GM18511 (cell line): Measurements from ENCODE around the gene PTBP3.

Experiments used
- ATAC-seq: cut with Tn5 transposase; IDR thresholded peaks from one replicate; pipeline ENCODE4 v1.9.1; 2021; ENCODE audit warnings: mild to moderate bottlenecking, moderate library complexity; ENCODE audit not compliant: unreplicated experiment

Gene PTBP3

DNA sequence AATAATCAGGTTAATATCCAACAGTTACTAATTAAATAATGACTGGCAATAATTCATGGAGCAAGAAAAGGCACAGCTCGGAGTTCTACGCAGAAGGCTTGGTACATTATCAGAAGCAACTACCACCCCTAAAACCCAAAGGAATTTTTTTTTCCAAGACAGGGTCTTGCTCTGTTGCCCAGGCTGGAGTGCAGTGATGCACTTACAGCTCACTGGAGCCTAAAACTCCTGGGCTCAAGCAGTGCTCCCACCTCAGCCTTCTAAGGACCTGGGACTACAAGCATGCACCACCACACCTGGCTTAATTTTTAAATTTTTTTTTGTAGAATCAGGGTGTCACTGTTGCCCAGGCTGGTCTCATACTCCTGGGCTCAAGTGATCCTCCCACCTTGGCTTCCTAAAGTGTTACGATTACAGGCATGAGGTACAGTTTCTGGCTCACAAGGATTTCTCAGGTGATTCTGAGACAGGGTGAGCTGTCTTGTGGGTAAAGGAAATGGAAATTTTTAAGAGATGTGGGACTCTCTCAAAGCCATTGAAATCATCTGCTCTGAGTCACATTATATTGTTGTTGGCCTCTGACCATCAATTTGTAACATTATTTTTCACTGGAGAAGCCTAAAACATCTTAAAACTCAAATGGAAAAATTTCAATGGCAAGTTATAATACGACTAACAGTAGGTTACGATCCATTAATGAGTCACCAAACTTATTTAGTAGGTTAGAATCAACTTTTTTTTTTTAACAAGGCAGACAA is 26.8 kb upstream of the PTBP3 start:
- ATAC-seq, result no peak

DNA sequence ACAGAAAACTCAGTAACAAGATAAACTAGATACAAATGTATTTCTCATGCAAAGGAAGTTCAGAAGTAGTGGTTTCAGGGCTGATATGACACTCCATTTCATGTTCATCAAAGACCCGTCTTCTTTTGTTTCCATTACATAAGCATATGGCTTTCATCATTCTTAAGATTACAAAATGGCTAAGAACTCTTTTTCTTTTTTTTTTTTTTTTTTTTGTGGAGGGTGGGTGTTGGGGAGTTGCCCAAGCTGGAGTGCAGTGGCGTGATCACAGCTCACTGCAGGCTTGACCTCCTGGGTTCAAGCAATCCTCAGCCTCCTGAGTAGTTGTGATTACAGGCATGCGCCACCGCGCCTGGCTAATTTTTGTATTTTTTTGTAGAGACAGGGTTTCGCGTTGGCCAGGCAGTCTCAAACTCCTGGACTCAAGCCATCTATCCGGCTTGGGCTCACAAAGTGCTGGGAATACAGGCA is 22.0 kb upstream of the PTBP3 start:
- no peak for ATAC-seq

DNA sequence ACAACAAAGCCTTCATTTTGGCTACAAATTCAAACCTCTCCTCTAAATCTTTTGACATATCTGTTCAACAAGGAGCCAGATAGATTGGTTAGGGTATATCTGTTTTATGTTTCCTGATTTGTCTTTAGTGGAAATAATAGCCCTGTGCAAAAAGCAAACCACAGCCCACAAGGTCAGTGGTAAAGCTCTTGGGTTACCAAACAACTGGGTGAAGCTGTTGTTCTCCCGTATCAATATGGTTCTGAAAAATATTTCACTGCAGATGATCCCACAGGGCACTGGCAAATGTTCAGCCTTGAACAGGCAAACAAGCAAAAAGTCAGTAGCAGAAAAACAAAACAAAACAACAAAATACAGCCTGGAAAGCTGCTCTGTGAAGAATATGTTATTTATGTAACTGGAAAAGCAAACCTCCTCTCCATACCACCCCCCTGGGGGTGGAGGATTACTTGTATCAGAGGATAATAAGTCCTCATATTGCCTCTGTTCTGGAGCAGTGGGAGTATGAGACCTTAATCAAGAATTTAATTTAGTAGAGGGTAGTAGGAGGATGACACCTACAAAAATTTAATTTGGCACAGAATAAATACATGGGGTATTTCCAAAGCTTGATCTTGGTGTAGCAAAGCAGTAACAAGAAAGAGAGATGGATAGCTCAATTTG is 20.8 kb upstream of the PTBP3 start:
- ATAC-seq, result no peak

DNA sequence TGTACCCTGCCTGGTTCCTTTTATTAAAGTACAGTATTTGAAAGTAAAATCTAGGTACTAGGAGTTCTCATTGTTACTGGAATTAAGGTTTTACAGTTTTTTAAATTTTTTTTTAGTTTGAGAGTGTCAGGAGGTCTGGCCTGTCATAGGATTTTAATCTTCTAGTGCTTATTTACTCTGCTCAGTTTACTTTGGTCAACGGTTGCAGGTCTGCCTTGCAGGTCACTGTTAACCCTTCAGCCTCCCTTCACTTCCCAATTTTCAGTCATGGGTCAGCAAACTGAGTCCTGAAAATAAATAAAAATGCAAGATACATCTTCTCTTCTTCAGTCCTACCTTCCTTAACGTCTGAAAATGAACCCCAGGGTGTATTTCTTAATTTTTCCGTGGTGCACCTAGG is 18.8 kb upstream of the PTBP3 start:
- no peak for ATAC-seq

DNA sequence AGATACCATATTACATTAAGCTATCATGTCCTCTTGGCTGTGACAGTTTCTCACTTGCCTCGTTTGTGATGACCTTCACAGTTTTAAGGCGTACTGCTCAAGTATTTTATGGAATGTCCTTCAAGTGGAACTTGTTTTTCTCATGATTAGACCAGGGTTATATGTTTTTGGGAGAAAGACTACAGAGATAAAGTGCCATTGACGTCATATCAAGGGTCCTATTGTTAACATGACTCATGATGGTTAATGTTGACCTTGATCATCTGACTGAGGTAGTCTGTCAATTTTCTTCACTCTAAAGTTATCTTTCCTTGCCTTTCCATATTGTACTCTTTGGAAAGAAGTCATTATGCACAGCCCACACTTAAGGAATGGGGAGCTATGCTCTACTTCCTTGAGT is 17.8 kb upstream of the PTBP3 start:
- no peak for ATAC-seq

DNA sequence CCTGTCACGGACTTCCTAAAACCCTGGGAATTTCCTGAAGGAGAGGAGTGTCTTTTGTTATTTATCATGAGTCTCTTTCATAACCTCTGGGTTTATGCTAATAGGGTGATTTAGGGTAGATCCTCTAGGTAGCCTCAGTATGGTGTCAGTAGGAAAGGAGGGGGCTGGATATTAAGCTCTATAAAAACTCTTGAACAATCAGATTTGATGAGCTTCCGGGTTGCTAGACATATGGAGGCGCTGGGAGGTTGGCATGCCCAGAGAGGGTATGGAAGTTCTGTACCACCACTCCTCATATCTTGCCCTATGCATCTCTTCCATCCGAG is 15.6 kb upstream of the PTBP3 start:
- no peak for ATAC-seq

DNA sequence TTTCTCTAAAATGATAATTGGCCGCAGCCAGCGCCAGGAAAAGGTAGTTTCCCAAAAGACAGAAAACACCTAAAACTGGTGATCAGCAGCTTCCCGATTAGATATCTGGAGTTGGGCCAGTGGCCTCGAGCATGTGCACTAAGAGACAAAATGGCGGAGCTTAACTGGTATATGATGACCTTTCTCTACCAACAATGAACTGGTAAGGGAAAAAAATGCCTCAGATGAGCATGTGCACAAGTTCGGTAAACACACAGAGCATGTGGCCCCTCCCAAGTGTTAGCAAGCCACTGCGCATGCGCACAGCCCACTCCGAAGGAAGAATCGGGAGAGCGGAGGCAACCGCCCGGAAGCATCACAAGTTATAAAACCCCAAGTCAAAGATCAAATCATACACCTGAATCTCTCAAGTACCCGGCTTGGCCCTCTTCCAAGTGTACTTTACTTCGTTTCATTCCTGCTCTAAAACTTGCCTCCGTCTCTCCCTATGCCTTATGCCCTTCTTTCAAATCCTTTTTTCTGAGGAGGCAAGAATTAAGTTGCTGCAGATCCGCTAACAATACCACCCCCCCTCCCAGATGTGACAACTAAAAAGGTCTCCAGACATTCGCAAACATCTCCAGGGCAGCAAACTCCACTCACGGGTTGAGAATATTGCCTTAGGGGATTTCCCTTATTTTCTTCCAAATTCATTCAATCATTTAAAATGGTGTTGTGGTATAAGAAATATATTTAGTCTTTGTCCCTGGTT is 15.0 kb upstream of the PTBP3 start:
- ATAC-seq, result no peak

DNA sequence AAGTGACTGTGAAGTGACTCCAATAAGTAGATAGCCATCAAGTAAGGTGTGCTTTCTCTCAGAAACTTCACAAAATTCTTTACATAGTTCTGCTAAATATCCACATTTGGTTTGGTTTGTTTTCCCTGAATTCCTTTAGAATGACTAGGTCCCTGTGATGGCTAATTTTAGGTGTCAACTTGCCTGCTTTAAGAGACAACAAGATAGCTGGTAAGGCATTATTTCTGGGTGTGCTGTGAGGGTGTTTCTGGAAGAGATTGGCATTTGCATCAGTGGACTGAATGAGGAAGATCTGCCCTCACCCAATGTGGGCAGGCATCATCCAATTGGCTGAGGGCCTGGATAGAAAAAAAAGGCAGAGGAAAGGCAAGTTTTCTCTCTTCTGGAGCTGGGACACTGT is 8.3 kb upstream of the PTBP3 start:
- ATAC-seq, result no peak

DNA sequence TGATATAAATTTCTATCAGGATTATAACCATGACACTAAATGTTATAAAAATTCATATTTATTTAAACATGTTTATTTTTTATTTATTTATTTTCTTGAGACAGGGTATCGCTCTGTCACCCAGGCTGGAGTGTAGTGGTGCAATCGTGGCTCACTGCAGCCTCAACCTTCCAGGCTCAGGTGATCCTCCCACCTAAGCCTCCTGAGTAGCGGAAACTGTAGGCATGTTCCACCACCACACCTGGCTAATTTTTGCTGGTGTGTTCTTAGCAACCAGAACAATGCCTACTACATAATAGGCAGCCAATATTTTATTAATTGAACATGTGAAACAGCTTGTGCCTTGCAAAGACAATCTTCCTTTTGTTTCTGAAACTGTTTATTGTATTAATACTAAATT is 6.5 kb upstream of the PTBP3 start:
- ATAC-seq, result no peak

DNA sequence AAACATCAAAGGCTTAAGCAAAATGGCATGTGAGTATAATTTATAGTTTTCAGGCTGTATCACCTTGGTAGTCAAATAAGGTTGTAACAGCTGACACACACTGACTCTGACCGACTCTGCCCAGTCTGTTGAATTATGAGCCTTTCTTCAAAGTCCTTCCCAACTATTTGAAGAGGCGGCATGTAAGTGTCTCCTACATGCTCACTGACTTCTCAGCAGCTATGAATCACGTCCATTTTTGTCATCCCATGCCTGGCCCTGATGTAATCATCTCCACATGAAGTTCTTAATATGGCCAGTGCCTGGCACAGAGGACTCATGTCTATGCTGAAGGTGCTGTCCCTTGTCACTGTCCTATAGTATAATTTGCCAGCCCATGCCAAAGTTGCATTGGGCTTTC is 5.1 kb upstream of the PTBP3 start:
- no peak for ATAC-seq

DNA sequence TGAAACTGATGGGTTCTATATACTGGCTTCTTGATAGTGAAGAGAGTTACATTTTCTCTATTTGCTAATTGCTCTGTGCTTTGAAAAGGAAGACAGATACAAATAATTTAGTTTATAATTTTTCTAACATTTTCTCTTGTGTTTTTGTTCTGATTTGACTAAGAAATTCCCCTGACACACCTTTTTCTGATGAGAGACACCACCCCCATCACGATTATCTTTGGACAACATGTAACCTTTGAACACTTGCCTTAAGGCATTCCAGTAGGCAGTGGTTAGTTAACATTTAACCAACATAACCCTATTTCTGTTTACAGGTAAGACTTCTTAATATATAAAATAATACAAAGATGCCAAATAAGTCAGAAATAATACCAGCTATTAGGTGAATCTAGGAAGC is 4.1 kb upstream of the PTBP3 start:
- ATAC-seq, result no peak

DNA sequence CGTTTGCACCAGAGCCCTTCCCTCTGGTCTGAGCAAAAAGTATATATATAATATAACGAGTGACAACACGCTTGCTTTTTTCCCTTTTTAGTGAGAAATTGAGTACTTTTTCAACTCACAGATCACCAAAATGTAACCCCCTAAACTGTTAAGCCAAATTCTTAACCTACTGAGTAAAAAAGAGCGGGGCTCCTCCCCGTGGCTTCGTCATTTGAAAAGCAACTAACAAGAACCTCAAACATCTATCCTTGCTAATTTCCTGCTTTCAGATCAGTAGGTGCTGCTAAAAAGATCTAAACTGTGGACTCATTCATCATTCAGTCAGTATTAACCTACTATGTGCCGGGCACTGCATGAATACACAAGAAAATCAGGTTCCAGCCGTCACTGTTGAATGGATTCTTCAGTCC is 1.0 kb upstream of the PTBP3 start:
- no peak for ATAC-seq

DNA sequence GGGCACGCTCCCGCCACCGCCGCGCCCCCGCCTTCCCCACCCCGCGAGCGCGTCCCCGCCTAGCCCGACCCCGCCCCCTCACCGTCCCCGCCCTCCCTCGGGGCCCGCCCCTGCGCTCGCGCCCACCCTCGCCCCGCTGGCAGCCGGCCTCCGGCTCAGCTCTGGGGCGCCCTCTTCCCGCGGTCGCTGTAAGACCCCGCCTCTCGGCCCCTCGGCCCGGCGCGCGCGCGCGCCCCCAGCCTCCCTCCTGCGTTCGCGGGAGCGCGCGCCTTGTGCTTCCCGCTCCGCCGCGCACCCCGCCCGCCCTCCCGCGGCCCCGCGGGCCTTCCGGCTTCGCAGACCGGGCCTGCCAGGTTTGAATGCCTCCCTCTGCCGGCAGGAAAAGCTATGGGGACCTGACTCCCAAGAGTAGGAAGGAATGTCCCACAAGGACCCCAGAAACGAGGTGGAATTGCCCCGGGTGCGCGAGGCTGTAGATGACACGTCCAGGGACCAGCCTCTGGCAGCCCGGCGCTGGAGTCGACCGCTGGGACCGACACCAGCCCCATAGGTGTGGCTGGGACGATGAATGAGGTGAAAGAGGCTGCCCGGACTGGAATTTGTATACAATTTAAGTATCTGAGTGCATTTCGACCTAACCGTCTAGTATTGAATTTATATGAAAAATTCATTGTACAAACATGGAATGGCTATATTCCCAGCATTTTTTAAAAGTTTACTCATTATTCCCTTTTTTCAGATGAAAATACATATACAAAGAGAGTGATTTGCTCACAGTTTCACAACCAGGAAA is 416 bp upstream of the PTBP3 start:
- ATAC-seq, result peak; percentile 74

DNA sequence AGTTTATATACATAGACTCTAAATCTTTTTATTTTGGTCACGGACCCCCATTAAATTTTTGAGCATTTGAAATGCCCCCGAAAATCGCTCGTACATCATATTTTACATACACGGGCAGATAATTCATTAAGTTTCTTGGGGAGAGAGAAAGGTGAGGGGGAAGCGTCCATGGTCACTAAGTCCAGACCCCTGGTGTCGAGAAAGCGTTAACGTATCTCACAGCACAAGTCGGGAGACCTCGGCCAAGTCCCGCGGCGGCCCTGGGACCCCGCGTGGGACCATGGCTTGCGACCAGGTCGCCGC is 794 bp downstream of the PTBP3 start:
- no peak for ATAC-seq

DNA sequence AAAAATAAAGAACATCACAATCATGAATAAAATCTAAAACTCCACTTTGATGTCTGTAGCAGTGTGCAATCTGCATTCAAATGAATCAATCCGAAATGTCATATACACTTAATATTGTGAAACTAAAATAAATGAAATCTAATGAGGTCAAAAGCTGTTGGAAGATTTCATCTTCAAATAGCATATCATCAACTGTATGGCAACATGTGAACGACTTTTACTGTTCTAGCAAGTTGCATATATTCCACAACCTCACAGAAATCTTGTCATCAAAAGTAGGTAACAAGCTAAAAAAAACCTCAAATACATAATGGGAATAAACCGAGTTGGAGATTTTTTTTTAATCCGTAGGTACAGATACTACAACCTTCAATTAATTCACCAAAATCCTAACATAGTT is 1.2 kb downstream of the PTBP3 start:
- ATAC-seq, result no peak

DNA sequence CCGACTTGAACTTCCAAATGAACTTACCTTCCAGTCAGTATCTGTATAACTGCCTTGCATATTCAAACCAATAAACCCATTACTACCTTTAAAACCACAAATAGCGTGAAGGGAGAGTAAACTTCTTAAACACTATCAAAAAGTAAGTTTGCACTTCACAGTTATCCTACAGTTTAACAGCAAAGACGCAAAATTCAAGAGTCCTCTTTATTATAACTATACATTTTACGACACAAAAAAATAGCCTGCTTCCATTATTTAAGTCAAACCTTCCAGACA is 1.8 kb downstream of the PTBP3 start:
- no peak for ATAC-seq

DNA sequence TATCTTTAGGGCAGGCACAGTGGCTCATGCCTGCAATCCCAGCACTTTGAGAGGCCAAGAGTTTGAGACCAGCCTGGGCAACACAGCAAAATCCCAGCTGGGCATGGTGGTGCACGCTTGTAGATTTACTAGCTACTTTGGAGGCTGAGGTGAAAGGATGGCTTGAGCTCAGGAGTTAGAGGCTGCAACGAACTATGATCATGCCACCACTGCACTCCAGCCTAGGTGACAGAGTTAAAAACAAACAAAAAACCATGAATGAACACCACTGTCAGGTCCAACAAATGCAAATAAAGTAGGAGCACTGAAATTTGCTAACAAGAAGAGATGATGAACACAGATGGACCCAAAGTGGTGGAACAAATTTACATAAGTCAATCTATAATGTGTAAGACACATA is 4.9 kb downstream of the PTBP3 start:
- ATAC-seq, result no peak

DNA sequence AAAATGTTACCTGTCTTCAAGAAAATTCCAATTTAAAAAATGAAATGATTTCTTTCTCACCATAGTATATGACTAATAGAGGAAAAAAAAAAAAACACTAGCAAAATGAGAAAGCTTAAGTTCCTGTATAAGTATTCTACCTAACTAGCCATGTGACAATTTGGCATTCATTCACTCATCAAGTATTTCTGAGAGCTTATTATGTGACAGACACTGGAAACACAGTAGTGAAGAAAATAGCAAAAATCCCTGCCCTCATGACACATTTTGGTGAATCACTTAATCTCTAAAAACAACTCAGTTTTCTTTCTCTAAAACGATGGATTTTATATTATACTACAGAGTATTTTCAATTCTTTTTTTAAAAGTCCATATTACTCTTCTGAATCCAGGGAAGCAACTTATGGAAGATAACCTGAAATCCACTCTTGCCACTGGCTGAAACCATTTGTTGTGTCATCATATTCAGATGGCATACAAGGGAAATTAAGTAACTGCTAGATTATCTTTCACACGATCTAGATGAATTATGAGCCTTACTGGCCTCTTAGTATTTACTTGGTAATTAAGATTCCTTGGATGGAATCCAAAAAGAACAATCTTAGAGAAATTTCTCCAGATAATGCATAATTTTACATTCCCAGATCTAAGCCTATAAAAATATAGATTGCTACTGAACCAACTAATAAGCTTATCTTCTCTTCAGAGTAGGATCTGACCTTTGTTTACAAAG is 5.5 kb downstream of the PTBP3 start:
- no peak for ATAC-seq

DNA sequence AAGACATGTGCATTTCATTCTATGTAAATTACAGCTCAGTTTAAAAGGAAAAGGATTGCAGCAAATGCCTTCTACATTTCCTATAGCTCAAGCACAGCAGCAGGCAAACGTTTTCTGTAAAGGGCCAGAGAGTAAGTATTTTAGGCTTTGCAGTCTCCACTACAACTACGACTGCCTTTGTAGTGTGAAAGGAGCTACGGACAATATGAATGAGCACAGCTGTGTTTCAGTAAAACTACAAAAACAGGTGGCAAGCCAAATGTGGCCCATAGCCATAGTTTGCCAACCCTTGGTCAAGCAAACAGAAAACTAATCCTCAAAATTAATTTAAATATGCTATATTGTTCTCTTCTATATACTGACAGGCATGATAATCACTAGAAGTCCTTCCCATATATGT is 7.2 kb downstream of the PTBP3 start:
- ATAC-seq, result no peak

DNA sequence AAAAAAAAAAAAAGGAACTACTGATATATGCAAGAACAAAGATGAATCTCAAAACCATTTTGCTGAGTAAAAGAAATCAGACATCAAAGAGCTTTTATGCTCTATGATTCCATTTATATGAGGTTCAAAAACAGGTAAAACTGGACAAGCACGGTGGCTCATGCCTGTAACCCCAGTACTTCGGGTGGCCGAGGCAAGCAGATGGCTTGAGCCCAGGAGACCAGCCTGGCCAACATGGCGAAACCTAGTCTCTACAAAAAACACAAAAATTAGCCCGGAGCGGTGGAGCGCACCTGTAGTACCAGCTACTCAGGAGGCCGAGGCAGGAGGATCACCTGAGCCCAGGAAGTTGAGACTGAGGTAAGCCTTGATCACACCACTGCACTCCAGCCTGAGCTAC is 7.8 kb downstream of the PTBP3 start:
- ATAC-seq, result no peak

DNA sequence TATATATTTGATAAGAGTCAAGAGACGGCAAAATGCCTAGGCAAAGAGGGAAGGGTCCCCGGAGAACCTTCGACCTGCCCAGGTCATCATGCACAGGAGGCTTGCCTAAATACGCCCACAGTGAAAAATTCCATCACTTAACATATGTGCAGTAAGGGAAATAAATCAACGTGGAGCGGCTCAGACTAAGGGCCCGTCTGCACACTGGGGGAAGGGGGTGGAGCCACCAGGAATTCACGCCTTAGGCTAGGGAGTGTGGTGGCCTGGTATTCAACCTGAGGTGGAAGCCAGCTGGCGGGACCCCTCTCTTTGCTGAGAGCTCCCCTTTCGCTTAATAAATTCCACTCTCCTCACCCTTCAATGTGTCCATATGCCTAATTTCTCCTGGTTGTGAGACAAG is 8.3 kb downstream of the PTBP3 start:
- ATAC-seq, result no peak
